GM18511 (cell line): ENCODE results near the gene EXTL2.
A peak's percentile ranks its signal among the peaks of the same experiment; 100 is the strongest.
"Not testable (repeated sequence)": the region's sequence is repeated elsewhere in the genome, so short reads cannot be mapped to it uniquely, and the experiment has no call there.

Experiments
- ATAC-seq: cut with Tn5 transposase; IDR thresholded peaks from one replicate; pipeline ENCODE4 v1.9.1; 2021; ENCODE audit warnings: mild to moderate bottlenecking, moderate library complexity; ENCODE audit not compliant: unreplicated experiment

Gene EXTL2

DNA sequence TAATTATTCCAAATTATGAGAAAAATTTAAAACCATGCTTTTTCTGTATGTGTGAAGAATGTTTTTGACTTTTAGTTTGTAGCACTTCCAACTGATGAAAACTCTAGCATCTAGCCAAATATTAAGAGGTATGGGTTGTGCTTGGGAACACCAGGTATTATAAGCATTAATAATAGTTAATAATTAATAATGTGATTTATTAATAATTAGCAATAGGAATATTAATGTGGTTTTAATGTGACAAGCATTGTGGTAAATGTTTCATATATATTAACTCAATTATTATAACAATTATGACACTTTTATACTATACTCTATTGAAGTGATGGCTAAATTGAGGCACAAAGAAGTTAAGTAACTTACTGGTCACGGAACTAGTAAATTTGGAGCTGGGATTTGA, 9.1 kb upstream of the EXTL2 start:
- ATAC-seq: no peak

GRCh38 chr1:100902365-100902764, 7.7 kb upstream of the EXTL2 start:
- ATAC-seq: no peak

- ATAC-seq: peak; percentile 44
Measured at GRCh38 chr1:100896481-100896982, 1.9 kb upstream of the EXTL2 start.

GRCh38 chr1:100895540-100896480, 1.2 kb upstream of the EXTL2 start, which contains the start of gene SLC30A7:
Gene SLC30A7, plus strand, starts transcription at chr1:100896090. Its CDS starts 173 bp downstream, at chr1:100896263.
- ATAC-seq: peak; percentile 73

- ATAC-seq: no peak
Measured at GRCh38 chr1:100893718-100894117, 924 bp downstream of the EXTL2 start.

GRCh38 chr1:100892554-100892953, 2.1 kb downstream of the EXTL2 start:
- ATAC-seq: no peak

DNA sequence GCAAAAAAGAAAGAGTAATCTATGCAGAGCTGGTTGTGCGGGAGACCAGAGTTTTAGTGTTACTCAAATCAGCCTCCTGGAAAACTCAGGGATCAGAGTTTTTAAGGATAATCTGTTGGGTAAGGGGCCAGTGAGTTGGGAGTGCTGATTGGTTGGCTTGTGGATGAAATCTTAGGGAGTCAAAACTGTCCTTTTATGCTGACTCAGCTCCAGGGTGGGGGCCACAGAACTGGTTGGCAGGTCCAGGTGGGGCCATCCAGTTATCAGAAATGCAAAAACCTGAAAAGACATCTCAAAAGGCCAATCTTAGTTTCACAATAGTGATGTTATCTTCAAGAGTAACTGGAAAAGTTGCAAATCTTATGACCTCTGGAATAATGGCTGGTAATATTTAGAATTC, 3.3 kb downstream of the EXTL2 start:
- ATAC-seq: no peak

DNA sequence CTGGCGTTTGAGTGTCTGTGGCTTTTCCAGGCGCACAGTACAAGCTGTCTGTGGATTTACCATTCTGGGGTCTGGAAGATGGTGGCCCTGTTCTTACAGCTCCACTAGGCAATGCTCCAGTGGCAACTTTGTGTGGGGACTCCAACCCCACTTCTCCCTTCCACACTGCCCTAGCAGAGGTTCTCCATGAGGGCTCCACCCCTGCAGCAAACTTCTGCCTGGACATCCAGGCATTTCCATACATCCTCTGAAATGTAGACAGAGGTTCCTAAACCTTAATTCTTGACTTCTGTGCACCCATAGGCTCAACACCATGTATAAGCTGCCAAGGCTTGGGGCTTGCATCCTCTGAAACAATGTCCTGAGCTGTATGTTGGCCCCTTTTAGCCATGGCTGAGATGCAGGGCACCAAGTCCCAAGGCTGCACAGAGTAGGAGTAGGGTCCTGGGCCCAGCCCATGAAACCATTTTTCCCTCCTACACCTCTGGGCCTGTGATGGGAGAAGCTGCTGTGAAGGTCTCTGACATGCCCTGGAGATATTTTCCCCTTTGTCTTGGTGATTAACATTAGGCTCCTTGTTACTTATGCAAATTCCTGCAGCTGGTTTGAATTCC, 4.7 kb downstream of the EXTL2 start:
- not testable (repeated sequence) for ATAC-seq

- ATAC-seq: not testable (repeated sequence)
Measured at GRCh38 chr1:100889007-100889406, 5.6 kb downstream of the EXTL2 start.

DNA sequence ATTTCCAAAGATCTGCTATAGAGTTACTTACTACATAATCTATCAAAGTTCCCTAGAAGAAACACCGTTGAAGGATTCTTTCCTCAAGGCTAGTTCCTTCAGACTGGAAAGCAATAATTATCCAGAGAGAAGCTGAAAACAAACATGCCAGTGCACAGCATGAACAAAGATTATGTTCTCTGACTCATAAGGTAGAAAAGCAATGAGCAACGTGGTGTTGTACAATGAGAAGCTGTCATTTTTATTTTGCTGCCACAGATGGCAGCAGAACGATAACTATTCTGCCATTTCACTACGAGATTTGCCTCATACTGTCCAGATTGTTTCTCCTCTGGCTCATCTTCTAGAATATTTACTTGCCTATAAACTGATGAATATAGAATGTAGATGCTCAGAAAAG, 10.7 kb downstream of the EXTL2 start:
- ATAC-seq: no peak

DNA sequence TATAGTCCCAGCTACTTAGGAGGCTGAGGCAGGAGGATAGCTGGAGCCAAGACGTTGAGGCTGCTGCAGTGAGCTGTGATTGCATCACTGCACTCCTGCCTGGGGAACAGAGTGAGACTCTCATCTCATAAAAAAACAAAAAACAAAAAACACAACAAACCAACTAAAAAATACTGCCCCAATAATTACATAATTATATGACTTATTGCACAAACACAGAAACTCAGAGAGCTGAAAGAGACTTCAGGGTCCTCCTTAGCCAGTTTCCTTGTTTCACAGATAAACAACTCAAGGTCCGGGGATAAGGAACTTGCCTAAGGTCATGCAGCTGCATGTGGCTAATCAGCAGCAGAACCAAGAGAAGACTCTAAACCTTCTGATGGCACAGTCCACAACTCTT, 11.9 kb downstream of the EXTL2 start:
- ATAC-seq: no peak

DNA sequence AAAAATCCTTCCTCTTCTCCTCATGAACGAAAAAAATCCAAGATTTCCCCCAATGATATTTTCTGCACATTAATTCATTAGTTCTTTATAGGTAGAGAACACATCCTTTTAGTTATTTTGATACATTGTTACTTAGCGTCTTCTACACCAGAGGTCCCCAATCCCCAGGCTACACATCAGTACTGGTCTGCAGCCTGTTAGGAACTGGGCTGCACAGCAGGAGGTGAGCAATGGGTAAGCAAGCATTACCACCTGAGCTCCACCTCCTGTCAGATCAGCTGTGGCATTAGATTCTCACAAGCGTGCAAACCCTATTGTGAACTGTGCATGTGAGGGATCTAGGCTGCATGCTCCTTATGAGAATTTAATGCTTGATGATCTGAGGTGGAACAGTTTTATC, 13.0 kb downstream of the EXTL2 start:
- ATAC-seq: no peak

GRCh38 chr1:100879422-100879821, 15.2 kb downstream of the EXTL2 start:
- no peak for ATAC-seq

DNA sequence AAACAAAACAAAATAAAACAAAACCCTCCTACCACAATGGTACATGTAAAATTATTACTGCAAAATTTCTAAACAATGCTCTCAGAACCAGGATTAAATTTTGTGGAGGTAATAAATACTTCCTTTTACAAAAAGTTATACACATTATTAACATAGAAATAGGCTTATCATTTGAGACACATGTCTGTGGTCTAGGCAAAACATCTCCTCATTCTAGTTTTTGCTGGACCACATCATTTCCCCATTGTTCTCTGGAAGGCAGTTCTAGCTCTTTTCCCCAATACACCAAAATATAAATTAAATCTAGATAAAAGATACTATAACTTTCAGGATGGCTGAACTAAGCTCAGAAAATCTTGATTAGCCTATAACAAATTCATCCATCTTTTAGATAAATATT, 18.4 kb downstream of the EXTL2 start:
- no peak for ATAC-seq

- no peak for ATAC-seq
Measured at GRCh38 chr1:100875228-100875627, 19.4 kb downstream of the EXTL2 start.

DNA sequence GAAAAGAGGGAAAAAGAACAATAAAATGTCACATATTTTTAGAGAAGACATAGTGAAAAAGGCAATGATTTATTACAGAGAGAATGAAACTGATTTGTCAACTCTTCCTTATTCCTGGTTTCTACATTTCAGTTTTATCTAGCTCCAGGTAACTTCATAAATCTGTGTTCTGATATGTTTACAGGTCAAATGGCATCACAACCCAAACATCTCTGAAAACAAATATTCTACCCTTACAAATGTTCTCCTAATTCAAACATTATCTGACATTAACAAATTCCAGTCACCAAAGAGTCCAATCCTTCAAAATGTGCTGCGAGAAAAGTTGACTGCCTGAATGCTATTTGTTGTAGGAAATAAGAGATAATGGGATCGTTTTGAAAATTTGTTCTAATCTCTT, 20.2 kb downstream of the EXTL2 start:
- no peak for ATAC-seq

- no peak for ATAC-seq
Measured at GRCh38 chr1:100869996-100870395, 24.6 kb downstream of the EXTL2 start.

DNA sequence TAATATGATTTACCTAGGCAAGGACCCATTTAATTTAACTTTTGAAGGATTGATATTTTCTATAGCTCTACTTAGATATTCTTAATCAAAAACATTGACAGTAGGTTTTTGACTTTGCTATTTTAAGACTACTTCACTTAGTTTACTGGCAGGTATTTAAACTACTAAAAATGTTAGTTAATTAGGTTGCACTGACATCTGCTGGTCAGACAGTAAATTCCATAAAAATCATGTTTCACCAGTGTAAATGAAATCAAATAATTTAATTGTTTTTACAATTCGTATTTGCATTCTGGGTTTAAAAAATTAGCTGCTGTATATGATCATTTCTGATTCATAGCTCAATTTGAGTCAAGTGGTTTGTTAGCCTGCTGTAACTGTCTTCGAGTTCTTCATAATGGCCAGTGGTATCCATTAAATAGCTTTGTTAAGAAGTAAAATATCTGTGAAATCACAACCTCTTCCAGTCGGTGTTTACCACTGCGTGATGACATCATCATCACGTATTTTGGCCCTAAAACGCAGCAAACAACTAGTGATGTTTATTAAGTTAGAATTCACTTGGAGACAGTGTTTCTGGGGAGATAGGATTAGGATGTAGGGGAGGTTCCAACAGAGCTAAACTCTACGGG, 26.2 kb downstream of the EXTL2 start:
- ATAC-seq: no peak

DNA sequence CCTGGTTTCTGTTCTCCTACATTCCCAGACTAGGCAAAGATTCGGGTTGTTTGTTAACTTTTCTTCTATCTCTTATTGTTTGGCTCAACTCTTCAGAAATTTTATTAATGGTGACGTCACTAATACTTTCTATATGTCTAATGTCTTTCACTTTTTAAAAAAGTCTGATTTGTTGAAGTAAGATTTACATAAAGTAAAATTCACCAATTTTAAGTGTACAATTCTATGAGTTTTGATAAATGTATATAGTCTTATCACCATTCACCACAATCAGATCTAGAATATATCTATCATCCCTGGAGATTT, 27.8 kb downstream of the EXTL2 start:
- ATAC-seq: no peak

GRCh38 chr1:100866041-100866900, 28.4 kb downstream of the EXTL2 start:
- ATAC-seq: peak; percentile 70

- ATAC-seq: no peak
Measured at GRCh38 chr1:100862591-100862990, 32.1 kb downstream of the EXTL2 start.
